Kidney epithelial cell (primary cell): ENCODE results near the gene SGSM2. TPM values are rescaled to one million over a fixed set of nuclear protein-coding genes. Genes with fewer than 3 reads are reported as not detected.

ENCODE experiments used
- DNase-seq: peaks from one replicate; pipeline ENCODE4 v3.0.0-alpha.2; 2010; ENCODE audit warnings: low read depth
- H3K27me3 ChIP-seq: 2 replicates; pipeline ENCODE4 v1.6.0; 2011; ENCODE audit warnings: low read length; ENCODE audit not compliant: control insufficient read depth, insufficient read depth
- H3K36me3 ChIP-seq: 2 replicates; pipeline ENCODE4 v1.5.1; 2011; ENCODE audit warnings: low read length; ENCODE audit not compliant: control insufficient read depth, insufficient read depth
- H3K4me3 ChIP-seq: 2 replicates; pipeline ENCODE4 v1.5.1; 2011; ENCODE audit warnings: low read depth, mild to moderate bottlenecking, control low read depth, low read length
- total RNA-seq: library from RNA; depleted of rRNA; stranded (reverse); fragments of >200 nt; gene quantifications from 2 replicates; pipeline ENCODE4 v1.2.3, GENCODE V29; 2015
- TF ChIP-seq, protein P1 (sequence below): IDR thresholded peaks from 2 replicates; pipeline ENCODE4 v1.5.1; 2011; ENCODE audit warnings: mild to moderate bottlenecking, moderate library complexity, low read length, control low read depth, inconsistent platforms; ENCODE audit not compliant: insufficient read depth, poor library complexity, severe bottlenecking

The SGSM2 gene
- total RNA-seq, 1 donor from 2014 or later = 24.7 TPM

GRCh38 chr17:2423271-2423670, 86.0 kb downstream of the SGSM2 start:
- no peak overlapping the region for H3K4me3 ChIP-seq
- TF ChIP-seq, protein P1, sequence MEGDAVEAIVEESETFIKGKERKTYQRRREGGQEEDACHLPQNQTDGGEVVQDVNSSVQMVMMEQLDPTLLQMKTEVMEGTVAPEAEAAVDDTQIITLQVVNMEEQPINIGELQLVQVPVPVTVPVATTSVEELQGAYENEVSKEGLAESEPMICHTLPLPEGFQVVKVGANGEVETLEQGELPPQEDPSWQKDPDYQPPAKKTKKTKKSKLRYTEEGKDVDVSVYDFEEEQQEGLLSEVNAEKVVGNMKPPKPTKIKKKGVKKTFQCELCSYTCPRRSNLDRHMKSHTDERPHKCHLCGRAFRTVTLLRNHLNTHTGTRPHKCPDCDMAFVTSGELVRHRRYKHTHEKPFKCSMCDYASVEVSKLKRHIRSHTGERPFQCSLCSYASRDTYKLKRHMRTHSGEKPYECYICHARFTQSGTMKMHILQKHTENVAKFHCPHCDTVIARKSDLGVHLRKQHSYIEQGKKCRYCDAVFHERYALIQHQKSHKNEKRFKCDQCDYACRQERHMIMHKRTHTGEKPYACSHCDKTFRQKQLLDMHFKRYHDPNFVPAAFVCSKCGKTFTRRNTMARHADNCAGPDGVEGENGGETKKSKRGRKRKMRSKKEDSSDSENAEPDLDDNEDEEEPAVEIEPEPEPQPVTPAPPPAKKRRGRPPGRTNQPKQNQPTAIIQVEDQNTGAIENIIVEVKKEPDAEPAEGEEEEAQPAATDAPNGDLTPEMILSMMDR = no peak
- no peaks in the 10 kb centered on the region for H3K27me3 ChIP-seq
- no peaks in the 10 kb centered on the region for H3K36me3 ChIP-seq
- DNase-seq = no peak

DNA sequence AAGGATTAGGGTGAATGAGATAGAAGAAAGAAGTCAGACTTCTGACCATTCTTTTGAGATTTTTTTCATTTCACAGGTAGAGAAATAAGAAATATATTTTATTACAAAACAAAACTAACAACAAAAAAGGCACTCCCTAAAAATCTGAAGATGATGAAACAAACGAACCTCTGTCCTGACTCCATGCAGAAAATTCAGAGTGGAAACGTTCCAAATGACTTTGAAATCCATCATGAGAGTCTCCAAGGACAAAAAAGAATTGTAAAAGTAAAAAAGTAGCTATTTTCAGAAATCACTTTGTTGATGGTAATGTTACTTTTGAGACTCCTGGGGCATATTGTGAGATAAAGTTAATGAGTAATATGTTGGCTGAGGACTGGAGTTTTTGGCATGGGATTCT, 89.9 kb downstream of the SGSM2 start:
- TF ChIP-seq, protein P1 = no peak
- Histone ChIP-seq H3K36me3 (no peaks in the 10 kb centered on the region), H3K4me3 (no peak overlapping the region), H3K27me3 (no peaks in the 10 kb centered on the region)
- no peak for DNase-seq

DNA sequence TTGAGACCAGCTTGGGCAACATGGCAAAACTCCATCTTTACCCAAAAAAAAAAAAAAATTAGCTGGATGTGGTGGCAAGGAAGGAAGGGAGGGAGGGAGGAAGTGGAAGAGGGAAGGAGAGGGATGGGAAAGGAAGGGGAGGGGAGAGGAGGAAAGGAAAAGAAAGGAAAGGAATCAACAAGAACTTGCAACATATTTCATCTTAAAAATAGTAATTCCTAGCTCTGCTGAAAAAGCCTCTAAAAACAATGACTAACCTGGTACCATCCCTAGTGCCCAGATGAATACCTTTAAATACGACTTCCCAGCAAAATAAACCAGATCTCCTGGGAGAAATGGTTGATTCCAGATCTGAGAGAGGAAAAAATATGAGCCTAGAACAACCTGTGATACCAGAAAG, 90.6 kb downstream of the SGSM2 start:
- Histone ChIP-seq H3K4me3 (no peak overlapping the region), H3K36me3 (no peaks in the 10 kb centered on the region), H3K27me3 (no peaks in the 10 kb centered on the region)
- TF ChIP-seq, protein P1 = no peak
- no peak for DNase-seq

Other genes with a start within 250 kb of the SGSM2 start
- 34.7 and 48.8 TPM in 2 replicates for gene SMG6, start 33.7 kb upstream of the SGSM2 start, total RNA-seq
- 10.7 and 24.4 TPM in 2 replicates for gene SRR, start 33.6 kb upstream of the SGSM2 start, total RNA-seq
- gene TSR1, start 1.0 kb upstream of the SGSM2 start, total RNA-seq = 44.8 and 49.1 TPM in 2 replicates
- 8.7 and 15.1 TPM in 2 replicates for gene MNT, start 63.6 kb downstream of the SGSM2 start, total RNA-seq
- 32.4 and 41.6 TPM in 2 replicates for gene METTL16, start 174.4 kb downstream of the SGSM2 start, total RNA-seq